HepG2 (cell line): ENCODE results near the gene AKR1C2. TPM values are rescaled to one million over a fixed set of nuclear protein-coding genes. Genes with fewer than 3 reads are reported as not detected.
A peak's percentile ranks its signal among the peaks of the same experiment; 100 is the strongest.

Experiments
- ARHGAP35 ChIP-seq: sonication (generic); formaldehyde crosslinking; IDR thresholded peaks from 2 replicates; pipeline ENCODE4 v1.9.0; 2022; ENCODE audit warnings: mild to moderate bottlenecking, inconsistent platforms, moderate library complexity, missing genetic modification reagents, borderline replicate concordance
- HNF4A ChIP-seq: sonication (generic); formaldehyde crosslinking; IDR thresholded peaks from 2 replicates; pipeline ENCODE4 v1.4.0; 2020; ENCODE audit warnings: missing genetic modification reagents
- KDM6A ChIP-seq: IDR thresholded peaks from 2 replicates; pipeline ENCODE4 v1.6.1; 2016; ENCODE audit warnings: low read depth
- KLF12 ChIP-seq: sonication (generic); formaldehyde crosslinking; IDR thresholded peaks from 2 replicates; pipeline ENCODE4 v1.4.0; 2020; ENCODE audit warnings: missing genetic modification reagents, borderline replicate concordance
- KLF15 ChIP-seq: sonication (generic); formaldehyde crosslinking; IDR thresholded peaks from 2 replicates; pipeline ENCODE4 v1.8.1; 2023; ENCODE audit warnings: borderline replicate concordance, mild to moderate bottlenecking, inconsistent platforms, missing genetic modification reagents, mixed read lengths
- NFYB ChIP-seq: sonication (generic); formaldehyde crosslinking; IDR thresholded peaks from 2 replicates; pipeline ENCODE4 v1.4.0; 2020; ENCODE audit warnings: missing genetic modification reagents
- POLR2AphosphoS2 ChIP-seq: IDR thresholded peaks from 2 replicates; pipeline ENCODE4 v1.6.1; 2011; ENCODE audit warnings: low read depth, low read length, improper control_type of control experiment
- RNF2 ChIP-seq: fragments of 450-650 bp; conservative IDR thresholded peaks from 2 replicates; pipeline ENCODE4 v1.6.1; 2016; ENCODE audit warnings: low read depth
- SRF ChIP-seq: IDR thresholded peaks from 2 replicates; pipeline ENCODE4 v1.6.1; 2011; ENCODE audit warnings: mild to moderate bottlenecking, low read depth, low read length, moderate library complexity
- ZBTB21 ChIP-seq: sonication (generic); formaldehyde crosslinking; IDR thresholded peaks from 2 replicates; pipeline ENCODE4 v1.4.0; 2020; ENCODE audit warnings: missing genetic modification reagents
- ZNF121 ChIP-seq: sonication (generic); formaldehyde crosslinking; IDR thresholded peaks from 2 replicates; pipeline ENCODE4 v1.5.0; 2020; ENCODE audit warnings: mild to moderate bottlenecking, missing genetic modification reagents
- ZNF20 ChIP-seq: sonication (generic); formaldehyde crosslinking; IDR thresholded peaks from 2 replicates; pipeline ENCODE4 v1.4.0; 2020; ENCODE audit warnings: mild to moderate bottlenecking, moderate library complexity, missing genetic modification reagents
- ZNF230 ChIP-seq: sonication (generic); formaldehyde crosslinking; IDR thresholded peaks from 2 replicates; pipeline ENCODE4 v1.4.0; 2020; ENCODE audit warnings: mild to moderate bottlenecking, missing genetic modification reagents
- ZNF367 ChIP-seq: sonication (generic); formaldehyde crosslinking; IDR thresholded peaks from 2 replicates; pipeline ENCODE4 v1.4.0; 2020; ENCODE audit warnings: missing genetic modification reagents, borderline replicate concordance
- ZNF549 ChIP-seq: sonication (generic); formaldehyde crosslinking; IDR thresholded peaks from 2 replicates; pipeline ENCODE4 v1.5.0; 2020; ENCODE audit warnings: missing genetic modification reagents
- ZNF749 ChIP-seq: sonication (generic); formaldehyde crosslinking; IDR thresholded peaks from 2 replicates; pipeline ENCODE4 v1.8.0; 2022; ENCODE audit warnings: mild to moderate bottlenecking, missing genetic modification reagents, moderate library complexity, borderline replicate concordance
- ZNF83 ChIP-seq: sonication (generic); formaldehyde crosslinking; IDR thresholded peaks from 2 replicates; pipeline ENCODE4 v1.4.0; 2020; ENCODE audit warnings: missing genetic modification reagents, mild to moderate bottlenecking, borderline replicate concordance
- ZSCAN31 ChIP-seq: sonication (generic); formaldehyde crosslinking; IDR thresholded peaks from 2 replicates; pipeline ENCODE4 v1.5.0; 2020; ENCODE audit warnings: low read depth, mild to moderate bottlenecking, missing genetic modification reagents
- polyA plus RNA-seq, 8 experiments: library from polyadenylated mRNA; depleted of rRNA in 3 of 8; stranded (reverse) in 7 of 8; unstranded in 1 of 8; fragments of >200 nt; fragmentation: Illumina TruSeq in 4 of 8; extraction: Trizol in 4 of 8; gene quantifications; 2 replicates each; pipeline versions ENCODE4 v1.2.1 to v1.2.3, GENCODE V29; 2011 to 2016; ENCODE audit warnings: low read depth in 4 of 8, missing spikeins in 1 of 8, mixed read lengths in 1 of 8; ENCODE audit not compliant: insufficient read depth in 1 of 8
- total RNA-seq, 5 experiments: library from RNA; depleted of rRNA; stranded (reverse); fragments of >200 nt; fragmentation: Illumina TruSeq; extraction: Trizol; gene quantifications; 2 replicates each; pipeline ENCODE4 v1.2.3, GENCODE V29; 2016; ENCODE audit warnings: low read depth in 1 of 5
- TF ChIP-seq, protein P1 (sequence below): sonication (generic); formaldehyde crosslinking; IDR thresholded peaks from 2 replicates; pipeline ENCODE4 v1.4.0; 2020; ENCODE audit warnings: missing genetic modification reagents, mild to moderate bottlenecking, borderline replicate concordance
- TF ChIP-seq, protein P2 (sequence below): sonication (generic); formaldehyde crosslinking; IDR thresholded peaks from 2 replicates; pipeline ENCODE4 v1.5.1; 2020; ENCODE audit warnings: mild to moderate bottlenecking, moderate library complexity, missing genetic modification reagents
- TF ChIP-seq, protein P3 (sequence below): sonication (generic); formaldehyde crosslinking; IDR thresholded peaks from 2 replicates; pipeline ENCODE4 v1.4.0; 2020; ENCODE audit warnings: mild to moderate bottlenecking, missing genetic modification reagents
- TF ChIP-seq, protein P4 (sequence below): sonication (generic); formaldehyde crosslinking; IDR thresholded peaks from 2 replicates; pipeline ENCODE4 v1.8.1; 2022; ENCODE audit warnings: mild to moderate bottlenecking, missing genetic modification reagents
- TF ChIP-seq, protein P5 (sequence below): sonication (generic); formaldehyde crosslinking; IDR thresholded peaks from 2 replicates; pipeline ENCODE4 v1.8.0; 2022; ENCODE audit warnings: mild to moderate bottlenecking, missing genetic modification reagents, moderate library complexity

The AKR1C2 gene
- total and polyA plus RNA-seq, 2 of the 13 experiments (the other 11 are each of a cell fraction or from before 2014, with no cell fraction given) = 140 to 900 TPM

DNA sequence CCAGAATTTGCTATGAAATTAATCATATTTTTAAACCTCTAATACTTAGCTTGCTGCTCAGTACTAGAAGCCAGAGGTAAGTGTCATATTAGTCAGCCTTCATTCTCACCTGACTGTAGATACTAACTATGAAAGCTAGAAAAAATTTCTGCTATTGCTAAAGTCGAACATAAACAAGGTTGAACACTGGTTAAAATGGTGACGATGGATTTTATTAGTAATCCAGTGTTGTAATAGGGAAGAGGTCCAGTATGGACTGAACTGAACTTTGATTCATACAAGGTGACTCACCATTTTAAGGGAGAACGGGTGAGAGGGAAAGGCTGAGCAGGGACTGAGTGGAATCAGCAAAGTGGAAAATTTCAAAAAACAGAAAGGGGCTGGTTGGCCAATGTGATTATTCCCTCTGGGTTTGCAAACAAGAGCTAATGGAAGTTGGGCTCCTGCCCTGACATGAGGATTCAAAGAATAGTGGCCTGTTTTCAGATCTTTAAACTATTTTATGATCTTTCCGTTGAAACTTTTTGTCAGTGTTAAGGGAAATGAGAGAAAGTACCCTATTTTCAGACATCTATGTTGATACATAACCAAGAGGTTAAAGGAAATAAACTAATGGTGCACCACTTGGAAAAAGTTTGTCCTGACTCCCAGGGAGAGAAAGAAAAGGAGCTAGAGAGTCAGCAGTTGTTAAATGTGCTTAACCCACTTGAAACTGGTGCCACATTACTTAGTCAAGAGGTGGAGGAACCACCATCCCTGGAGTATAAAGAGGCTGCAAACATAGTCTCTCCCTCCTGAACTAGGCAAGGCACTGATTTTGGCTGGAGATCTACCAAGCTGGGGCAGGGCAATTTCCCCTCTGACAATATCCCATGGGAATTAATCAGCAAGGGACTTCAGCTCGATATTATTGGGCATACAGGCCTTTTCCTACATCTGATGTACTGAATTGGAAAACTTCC lies 55.7 kb downstream of the AKR1C2 start (continued):
- TF ChIP-seq, protein P1, sequence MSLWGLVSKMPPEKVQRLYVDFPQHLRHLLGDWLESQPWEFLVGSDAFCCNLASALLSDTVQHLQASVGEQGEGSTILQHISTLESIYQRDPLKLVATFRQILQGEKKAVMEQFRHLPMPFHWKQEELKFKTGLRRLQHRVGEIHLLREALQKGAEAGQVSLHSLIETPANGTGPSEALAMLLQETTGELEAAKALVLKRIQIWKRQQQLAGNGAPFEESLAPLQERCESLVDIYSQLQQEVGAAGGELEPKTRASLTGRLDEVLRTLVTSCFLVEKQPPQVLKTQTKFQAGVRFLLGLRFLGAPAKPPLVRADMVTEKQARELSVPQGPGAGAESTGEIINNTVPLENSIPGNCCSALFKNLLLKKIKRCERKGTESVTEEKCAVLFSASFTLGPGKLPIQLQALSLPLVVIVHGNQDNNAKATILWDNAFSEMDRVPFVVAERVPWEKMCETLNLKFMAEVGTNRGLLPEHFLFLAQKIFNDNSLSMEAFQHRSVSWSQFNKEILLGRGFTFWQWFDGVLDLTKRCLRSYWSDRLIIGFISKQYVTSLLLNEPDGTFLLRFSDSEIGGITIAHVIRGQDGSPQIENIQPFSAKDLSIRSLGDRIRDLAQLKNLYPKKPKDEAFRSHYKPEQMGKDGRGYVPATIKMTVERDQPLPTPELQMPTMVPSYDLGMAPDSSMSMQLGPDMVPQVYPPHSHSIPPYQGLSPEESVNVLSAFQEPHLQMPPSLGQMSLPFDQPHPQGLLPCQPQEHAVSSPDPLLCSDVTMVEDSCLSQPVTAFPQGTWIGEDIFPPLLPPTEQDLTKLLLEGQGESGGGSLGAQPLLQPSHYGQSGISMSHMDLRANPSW (CRISPR knock-in tag) = no peak
- TF ChIP-seq ZNF230 (no peak; the same call in 1 of the 2 replicates), ARHGAP35 (no peak), NFYB (CRISPR knock-in tag) (no peak), KLF12 (0 out of 2 replicates have a peak, but pooled peaks have one; percentile 49), ZNF83 (CRISPR knock-in tag) (no peak), SRF (no peak), ZSCAN31 (0 out of 2 replicates have a peak, but pooled peaks have one; percentile 41), KDM6A (CRISPR knock-in tag) (peak; percentile 75), ZBTB21 (CRISPR knock-in tag) (no peak; the same call in 1 of the 2 replicates), HNF4A (CRISPR knock-in tag) (peak; percentile 94), ZNF367 (CRISPR knock-in tag) (no peak), ZNF121 (no peak), ZNF20 (CRISPR knock-in tag) (no peak), ZNF749 (CRISPR knock-in tag) (no peak), RNF2 (no peak), ZNF549 (CRISPR knock-in tag) (no peak), KLF15 (CRISPR knock-in tag) (no peak), POLR2AphosphoS2 (no peak)
- TF ChIP-seq, protein P2, sequence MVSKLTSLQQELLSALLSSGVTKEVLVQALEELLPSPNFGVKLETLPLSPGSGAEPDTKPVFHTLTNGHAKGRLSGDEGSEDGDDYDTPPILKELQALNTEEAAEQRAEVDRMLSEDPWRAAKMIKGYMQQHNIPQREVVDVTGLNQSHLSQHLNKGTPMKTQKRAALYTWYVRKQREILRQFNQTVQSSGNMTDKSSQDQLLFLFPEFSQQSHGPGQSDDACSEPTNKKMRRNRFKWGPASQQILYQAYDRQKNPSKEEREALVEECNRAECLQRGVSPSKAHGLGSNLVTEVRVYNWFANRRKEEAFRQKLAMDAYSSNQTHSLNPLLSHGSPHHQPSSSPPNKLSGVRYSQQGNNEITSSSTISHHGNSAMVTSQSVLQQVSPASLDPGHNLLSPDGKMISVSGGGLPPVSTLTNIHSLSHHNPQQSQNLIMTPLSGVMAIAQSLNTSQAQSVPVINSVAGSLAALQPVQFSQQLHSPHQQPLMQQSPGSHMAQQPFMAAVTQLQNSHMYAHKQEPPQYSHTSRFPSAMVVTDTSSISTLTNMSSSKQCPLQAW (CRISPR knock-in tag) = peak; percentile 42; the same call in 1 of the 2 replicates
- TF ChIP-seq, protein P3, sequence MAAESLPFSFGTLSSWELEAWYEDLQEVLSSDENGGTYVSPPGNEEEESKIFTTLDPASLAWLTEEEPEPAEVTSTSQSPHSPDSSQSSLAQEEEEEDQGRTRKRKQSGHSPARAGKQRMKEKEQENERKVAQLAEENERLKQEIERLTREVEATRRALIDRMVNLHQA (CRISPR knock-in tag) = no peak
- TF ChIP-seq, protein P4, sequence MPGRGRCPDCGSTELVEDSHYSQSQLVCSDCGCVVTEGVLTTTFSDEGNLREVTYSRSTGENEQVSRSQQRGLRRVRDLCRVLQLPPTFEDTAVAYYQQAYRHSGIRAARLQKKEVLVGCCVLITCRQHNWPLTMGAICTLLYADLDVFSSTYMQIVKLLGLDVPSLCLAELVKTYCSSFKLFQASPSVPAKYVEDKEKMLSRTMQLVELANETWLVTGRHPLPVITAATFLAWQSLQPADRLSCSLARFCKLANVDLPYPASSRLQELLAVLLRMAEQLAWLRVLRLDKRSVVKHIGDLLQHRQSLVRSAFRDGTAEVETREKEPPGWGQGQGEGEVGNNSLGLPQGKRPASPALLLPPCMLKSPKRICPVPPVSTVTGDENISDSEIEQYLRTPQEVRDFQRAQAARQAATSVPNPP (CRISPR knock-in tag) = no peak
- TF ChIP-seq, protein P5, sequence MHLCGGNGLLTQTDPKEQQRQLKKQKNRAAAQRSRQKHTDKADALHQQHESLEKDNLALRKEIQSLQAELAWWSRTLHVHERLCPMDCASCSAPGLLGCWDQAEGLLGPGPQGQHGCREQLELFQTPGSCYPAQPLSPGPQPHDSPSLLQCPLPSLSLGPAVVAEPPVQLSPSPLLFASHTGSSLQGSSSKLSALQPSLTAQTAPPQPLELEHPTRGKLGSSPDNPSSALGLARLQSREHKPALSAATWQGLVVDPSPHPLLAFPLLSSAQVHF (CRISPR knock-in tag) = no peak
